HL-60 (cell line): Measurements from ENCODE around the gene MAP2K6.

Experiments
- GABPA ChIP-seq: IDR thresholded peaks from 2 replicates; pipeline ENCODE4 v1.6.1; 2012; ENCODE audit warnings: low read depth
- POLR2AphosphoS5 ChIP-seq: IDR thresholded peaks from 2 replicates; pipeline ENCODE4 v1.6.1; 2012; ENCODE audit warnings: low read depth

- no peak for TF ChIP-seq POLR2AphosphoS5
- no peak for TF ChIP-seq GABPA
Measured at GRCh38 chr17:69470702-69471101, 56.2 kb downstream of the MAP2K6 start.
